Astrocyte of the spinal cord (primary cell): ENCODE data around the gene MRPL38.
"Not testable (repeated sequence)": the region's sequence is repeated elsewhere in the genome, so short reads cannot be mapped to it uniquely, and the experiment has no call there.

ENCODE experiments used
- DNase-seq: peaks from one replicate; pipeline ENCODE4 v3.0.0; 2011; ENCODE audit warnings: low read depth, low spot score
- H3K4me3 ChIP-seq: 2 replicates; pipeline ENCODE4 v1.5.1; 2011; ENCODE audit warnings: low read depth, mild to moderate bottlenecking, low read length, moderate library complexity
- in situ Hi-C: cut with HindIII; loops from 2 replicates; pipeline ENCODE4 v1.10.0; 2017; ENCODE audit warnings: low sequenced_read_pairs
- TF ChIP-seq, protein P1 (sequence below): IDR thresholded peaks from 2 replicates; pipeline ENCODE4 v1.5.1; 2012; ENCODE audit warnings: low read depth, mild to moderate bottlenecking, low read length, inconsistent platforms

The MRPL38 gene

DNA sequence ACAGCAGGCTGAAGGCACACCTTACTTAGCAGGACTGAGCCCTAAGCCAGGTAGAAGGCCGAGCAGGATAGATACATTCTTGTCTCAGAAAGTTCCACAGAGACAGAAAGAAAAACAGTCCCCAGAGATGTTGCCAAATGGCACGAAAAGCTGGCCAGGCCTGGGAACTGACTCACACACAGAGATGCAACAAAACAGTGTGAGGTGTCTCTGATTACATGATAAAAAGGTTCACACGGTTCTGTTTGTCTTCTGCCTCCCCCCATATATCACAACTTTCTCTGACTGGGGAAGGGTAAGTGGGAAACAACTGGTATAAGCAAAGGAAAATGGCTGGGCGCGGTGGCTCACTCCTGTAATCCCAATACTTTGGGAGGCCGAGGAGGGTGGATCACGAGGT, 51.3 kb downstream of the MRPL38 start:
- in situ Hi-C loops = no loop called here
- peak; percentile 55 for DNase-seq

DNA sequence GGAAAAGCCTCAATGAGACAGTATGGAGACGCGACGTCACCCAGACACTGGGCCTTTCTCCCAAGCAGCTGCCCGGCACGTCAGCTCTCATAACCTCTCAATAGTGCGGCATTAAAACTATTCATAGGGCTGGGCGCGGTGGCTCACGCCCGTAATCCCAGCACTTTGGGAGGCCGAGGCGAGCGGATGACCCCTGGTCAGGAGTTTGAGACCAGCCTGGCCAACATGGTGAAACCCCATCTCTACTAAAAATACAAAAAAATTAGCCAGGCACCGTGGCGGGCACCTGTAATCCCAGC, 53.0 kb downstream of the MRPL38 start:
- DNase-seq, in situ Hi-C loops, H3K4me3 ChIP-seq: not testable (repeated sequence)

More for the DNA sequence above, 51.3 kb downstream of the MRPL38 start:
- H3K4me3 ChIP-seq = no peak overlapping the region
- TF ChIP-seq, protein P1, sequence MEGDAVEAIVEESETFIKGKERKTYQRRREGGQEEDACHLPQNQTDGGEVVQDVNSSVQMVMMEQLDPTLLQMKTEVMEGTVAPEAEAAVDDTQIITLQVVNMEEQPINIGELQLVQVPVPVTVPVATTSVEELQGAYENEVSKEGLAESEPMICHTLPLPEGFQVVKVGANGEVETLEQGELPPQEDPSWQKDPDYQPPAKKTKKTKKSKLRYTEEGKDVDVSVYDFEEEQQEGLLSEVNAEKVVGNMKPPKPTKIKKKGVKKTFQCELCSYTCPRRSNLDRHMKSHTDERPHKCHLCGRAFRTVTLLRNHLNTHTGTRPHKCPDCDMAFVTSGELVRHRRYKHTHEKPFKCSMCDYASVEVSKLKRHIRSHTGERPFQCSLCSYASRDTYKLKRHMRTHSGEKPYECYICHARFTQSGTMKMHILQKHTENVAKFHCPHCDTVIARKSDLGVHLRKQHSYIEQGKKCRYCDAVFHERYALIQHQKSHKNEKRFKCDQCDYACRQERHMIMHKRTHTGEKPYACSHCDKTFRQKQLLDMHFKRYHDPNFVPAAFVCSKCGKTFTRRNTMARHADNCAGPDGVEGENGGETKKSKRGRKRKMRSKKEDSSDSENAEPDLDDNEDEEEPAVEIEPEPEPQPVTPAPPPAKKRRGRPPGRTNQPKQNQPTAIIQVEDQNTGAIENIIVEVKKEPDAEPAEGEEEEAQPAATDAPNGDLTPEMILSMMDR = no peak

DNA sequence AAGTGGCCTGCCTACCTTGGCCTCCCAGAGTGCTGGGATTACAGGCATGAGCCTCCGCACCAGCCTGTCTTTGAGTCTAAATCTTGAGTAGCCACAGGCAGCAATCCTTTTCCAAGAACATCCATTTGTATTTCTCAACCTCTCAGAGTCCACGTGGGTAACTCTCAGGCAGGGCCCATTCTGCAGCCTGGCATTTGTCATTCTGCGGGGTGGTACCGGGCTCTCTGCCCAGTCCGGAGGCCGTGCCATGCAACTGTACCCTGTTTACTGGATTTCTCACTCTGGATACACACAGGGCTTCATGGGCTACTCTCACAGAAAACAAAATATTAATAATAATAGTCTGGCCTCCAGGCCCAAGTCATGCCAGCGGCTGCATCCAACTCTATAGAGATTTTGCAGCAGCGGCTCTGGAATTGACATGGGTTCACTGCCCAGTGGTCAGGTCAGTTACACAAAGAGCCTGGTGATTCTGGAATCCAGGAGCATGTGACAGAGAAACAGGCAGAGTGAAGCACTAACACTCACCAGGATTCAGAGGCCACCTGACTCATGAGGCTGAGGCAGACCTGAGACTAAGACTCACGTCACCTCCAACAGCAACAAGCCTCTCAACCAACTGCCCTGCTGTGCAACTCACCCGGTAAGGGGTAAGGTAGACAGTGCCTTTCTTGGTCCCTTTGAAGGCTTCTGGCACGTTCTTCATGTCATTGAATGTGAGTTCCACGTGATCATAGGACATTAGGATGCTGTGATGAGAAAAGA, 53.6 kb downstream of the MRPL38 start:
- TF ChIP-seq, protein P1 = no peak
- peak; percentile 61 for DNase-seq
- no peak overlapping the region for H3K4me3 ChIP-seq
- in situ Hi-C loops = no loop called here

DNA sequence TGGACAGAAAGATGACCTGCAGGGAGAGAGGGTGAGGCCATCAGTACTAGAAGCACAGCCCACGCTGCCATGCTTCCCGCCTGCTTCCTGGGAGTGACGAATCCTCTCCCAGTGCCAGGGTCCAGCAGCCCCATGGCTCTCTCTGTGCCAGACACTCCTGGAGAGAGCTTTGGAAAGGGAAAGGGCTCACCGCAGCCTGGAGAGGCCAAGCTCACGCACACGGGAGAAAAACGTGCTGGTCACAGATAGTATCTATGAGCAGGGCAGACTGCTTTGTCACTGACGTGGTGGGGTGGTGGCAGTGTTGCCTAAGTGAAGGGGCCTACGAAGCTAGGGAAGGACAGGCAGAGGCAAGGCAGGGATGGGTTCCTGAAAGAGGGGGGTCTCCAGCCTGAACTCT, 55.0 kb downstream of the MRPL38 start:
- DNase-seq = no peak
- no peak overlapping the region for H3K4me3 ChIP-seq
- in situ Hi-C loops = no loop called here
- TF ChIP-seq, protein P1 = no peak

DNA sequence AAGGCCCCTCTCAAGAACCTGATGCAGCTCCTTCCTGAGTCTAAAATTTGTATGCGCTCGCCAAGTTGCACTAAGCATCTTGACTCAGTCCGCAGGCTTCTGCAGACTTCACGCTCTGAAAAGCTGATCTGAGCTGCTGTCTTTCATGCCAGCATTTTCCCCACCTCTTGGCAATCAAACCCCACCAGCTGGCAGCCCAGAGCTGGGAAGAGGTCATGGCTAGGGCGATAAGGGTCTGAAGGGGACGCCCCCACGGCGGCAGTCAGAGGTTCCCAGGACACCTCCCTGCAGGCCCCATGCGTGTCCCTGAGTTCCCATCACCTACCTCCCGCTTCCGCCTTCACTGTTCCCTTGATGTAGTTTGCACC, 55.4 kb downstream of the MRPL38 start:
- DNase-seq = no peak
- in situ Hi-C loops = no loop called here
- TF ChIP-seq, protein P1 = no peak
- H3K4me3 ChIP-seq = no peak overlapping the region
